Measurements from ENCODE around the gene TARBP2.

GRCh38 chr12:53551889-53552291, 50.8 kb downstream of the TARBP2 start:
- TF ChIP-seq CTCF (IDR thresholded peaks at IDR 0.05) (no peak), EP300 (IDR thresholded peaks at IDR 0.05) (no peak)

Data from gastroesophageal sphincter (tissue), 3 donors.